Stimulated activated CD4-positive, alpha-beta T cell treated with anti-CD3 and anti-CD28 coated beads, Interleukin-2, amount 100 ng/mL, for 4 hours (primary cell): ENCODE data around the gene CA5A.
"Not testable (repeated sequence)": the region's sequence is repeated elsewhere in the genome, so short reads cannot be mapped to it uniquely, and the experiment has no call there.

ENCODE experiments used
- DNase-seq: peaks from one replicate; pipeline ENCODE4 v3.0.0-alpha.2; 2020; ENCODE audit warnings: low read depth

CA5A gene

DNA sequence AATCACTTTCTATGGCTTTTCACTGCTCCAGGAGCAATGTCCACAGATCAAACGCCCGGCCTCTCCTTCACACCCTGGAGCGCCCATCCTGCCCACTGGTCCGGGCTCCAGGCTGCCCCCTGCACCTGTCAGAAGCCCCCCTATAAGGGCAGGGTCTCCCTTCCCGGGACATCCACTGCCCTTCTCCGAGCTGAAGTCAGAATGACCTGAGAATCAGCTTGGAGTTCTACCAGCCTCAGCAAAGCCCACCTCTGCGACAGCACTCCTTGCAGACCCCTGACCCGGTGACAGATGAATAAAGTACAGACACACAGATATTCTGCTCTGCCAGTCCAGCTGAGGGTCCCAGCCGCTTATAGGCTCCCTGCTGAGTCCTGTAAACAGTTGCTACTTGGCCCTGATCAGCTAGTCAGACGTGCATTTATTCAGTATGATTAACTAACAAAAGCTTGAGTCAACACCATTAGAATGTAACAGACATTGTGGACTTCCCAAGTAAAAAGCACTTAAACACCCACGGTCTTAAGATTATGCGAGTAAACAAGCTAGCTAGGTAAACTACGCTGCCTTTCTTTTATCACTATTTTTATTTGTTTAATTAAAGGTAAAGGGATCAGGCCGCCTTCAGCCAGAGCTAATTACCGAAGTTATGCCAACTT lies 71.9 kb downstream of the CA5A start:
- DNase-seq, result no peak

DNA sequence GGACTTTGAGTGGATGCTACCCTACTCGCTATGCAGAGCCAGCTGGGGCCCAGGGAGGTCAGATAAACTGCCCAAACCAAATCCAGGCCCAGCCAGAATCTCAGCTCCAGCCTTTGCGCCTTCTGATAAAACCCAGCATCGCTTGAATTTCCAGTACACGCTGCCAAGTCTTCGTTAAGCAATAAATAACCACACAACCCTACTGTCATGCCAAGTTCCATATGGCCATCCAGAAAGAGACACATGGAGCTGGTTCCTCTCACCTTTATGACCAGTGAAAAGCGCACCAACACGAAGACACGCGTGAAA lies 73.0 kb downstream of the CA5A start:
- not testable (repeated sequence) for DNase-seq

DNA sequence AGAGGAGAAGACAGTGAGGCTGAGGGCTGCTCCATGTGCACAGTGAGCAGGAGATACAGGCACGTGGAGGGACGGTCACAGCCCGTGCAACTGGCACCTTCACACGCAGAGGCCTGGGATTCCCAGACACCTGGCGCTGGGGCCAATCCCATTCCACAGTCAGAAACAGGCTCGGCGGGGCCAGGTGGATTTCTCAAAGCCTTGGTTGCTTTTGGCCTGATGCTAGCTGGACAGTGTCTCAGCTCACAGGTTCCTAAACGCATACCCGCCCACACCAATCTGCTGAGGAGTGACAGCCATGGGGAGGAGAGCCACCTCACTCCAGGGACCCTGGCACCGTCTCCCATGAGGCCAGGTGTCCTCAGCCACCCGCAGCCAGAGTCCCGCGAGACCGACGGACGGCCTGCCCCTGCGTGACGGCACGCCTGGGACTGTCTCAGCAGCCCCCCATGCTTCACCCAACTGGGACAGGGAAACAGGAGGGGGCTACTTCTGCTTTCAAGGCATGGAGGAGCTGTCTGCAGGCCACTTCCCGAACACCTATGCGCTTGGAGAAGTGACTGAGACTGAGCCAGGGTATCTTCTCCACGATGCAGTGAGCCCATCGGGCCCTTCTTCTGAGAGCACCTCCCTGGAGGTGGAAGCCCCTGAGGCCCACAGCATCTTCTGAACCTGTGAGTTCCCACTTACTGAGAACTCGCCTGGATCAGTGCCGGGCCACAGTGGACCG lies 73.6 kb downstream of the CA5A start:
- not testable (repeated sequence) for DNase-seq

DNA sequence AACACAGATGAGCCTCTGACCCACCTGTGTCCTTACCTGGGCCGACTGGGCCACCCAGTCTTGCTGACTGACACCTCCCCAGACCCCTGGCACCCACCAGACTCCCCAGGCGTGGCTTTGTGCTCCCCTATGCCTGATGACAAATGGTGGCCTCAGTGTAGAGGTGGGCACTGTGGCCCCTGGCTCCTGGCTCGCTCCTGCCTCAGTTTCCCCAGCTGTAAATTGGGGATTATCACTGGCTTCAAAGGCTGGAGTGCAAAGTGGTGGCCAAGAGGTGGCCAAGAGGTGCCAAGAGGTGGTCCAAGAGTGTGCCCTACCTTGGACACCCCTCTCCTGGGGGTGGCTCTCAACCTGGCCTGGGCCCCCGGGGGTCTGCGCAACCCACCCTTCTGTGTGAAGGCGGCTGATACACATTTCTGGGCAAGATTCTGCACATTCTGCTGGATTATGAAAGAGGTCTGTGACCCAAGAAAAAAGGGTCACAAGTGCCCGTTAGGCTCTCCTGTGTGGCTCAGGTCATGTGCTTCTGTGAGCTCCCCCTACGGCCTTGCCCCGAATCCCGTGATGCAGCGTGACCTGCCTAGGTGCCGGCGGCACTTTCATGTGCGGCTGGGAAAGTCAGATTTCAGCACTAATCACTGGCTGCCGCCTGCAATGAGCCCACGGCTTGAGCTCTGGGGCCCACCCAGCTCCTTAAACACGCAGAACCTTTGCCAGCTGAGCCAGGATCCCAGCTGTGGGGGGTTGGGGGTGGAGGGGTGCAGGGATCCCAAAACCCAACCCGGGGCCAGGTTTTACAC lies 74.8 kb downstream of the CA5A start:
- DNase-seq, result not testable (repeated sequence)

DNA sequence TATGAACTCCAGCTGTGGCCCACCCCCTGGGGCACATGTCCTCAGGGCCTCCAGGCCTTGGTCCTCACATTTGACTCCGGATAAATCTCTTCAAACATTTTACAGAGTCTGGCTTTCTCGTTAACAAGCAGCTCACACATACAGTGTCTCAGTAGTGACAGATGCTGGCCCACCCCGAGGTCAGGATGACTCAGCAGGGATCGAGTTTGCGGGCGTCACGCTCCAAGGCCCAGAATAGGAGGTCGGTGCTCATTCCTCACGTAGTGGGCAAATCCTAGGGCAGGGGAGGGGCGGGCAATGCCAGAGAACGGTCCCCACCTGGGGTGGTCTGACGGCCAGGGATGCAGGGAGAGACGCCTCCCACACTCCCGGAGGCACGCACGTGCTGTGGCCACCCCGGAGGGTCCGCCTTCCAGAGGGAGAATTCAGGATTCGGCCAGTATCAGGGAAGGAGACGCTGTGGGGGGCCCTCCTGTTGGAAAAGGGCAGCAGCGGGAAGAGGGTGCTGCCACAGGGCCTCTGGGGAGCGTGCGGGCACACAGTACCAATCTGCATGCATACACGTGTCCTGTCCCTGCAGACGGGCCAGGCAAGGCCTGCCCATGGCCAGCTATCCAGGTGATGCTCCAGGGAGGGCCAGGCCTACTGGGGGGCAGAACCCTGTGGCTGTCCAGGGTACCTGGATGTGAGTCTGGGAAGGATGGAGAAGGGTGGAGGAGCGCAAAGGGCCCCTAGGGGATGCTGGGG lies 75.6 kb downstream of the CA5A start:
- no peak for DNase-seq

DNA sequence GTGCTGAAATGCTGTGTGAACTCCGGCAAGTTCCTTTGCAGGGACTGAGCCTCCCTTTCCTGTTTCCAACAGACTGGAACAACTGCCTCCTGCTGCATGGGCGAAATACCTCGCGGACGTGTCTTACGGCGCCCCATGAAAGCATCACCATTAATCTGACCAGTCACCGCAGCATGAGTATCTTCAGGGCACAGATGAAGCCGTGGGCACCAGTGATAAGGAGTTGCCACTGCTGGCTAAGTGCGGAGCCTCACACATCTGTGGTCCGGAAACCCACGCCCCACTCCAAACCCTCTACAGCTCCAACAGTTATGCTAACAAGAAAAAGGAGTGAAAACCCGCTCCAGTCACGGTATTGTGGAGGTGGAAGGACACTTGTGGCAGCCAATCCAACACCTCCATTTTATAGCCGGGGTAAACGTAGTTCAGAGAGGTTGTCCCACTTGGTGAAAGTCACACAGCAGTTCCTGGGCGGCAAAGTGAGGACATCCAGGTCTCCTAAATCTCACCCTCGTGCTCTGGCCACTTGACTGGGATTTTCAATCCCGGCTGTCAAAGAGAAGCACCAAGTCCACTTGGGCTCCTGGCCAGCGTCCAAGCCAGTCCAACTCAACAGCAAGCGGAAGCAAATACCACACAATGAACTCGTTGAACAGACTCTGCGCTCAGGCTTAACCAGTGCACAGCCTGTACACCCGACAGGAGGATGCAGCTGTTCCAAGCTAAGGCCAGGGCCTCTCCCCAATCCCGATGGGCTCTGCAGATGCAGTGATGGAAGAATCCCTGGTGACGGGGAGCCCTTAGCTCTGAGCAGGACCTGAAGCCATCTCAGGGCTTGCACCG lies 78.0 kb downstream of the CA5A start:
- DNase-seq, result not testable (repeated sequence)

DNA sequence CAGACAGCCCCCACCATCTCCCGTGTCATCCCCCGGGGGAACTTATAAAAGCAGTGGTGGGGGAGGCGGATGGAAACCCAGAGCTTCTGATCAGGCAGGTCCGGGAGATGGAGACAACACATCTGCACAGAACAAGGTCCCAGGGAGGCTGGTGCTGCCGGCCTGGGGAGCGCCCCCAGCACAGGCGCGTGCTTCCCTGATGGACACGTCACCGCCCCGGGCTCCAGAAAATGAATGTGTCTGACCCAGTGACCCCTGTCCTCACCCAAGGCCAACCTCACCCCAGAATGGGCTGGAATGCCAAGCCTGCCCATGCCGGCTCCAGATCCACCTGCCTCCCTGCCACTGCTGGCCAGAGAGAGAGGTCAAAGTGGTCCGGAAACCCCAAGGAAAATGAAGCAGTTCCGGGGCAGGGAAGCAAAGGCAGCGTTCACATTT lies 79.5 kb downstream of the CA5A start:
- no peak for DNase-seq

DNA sequence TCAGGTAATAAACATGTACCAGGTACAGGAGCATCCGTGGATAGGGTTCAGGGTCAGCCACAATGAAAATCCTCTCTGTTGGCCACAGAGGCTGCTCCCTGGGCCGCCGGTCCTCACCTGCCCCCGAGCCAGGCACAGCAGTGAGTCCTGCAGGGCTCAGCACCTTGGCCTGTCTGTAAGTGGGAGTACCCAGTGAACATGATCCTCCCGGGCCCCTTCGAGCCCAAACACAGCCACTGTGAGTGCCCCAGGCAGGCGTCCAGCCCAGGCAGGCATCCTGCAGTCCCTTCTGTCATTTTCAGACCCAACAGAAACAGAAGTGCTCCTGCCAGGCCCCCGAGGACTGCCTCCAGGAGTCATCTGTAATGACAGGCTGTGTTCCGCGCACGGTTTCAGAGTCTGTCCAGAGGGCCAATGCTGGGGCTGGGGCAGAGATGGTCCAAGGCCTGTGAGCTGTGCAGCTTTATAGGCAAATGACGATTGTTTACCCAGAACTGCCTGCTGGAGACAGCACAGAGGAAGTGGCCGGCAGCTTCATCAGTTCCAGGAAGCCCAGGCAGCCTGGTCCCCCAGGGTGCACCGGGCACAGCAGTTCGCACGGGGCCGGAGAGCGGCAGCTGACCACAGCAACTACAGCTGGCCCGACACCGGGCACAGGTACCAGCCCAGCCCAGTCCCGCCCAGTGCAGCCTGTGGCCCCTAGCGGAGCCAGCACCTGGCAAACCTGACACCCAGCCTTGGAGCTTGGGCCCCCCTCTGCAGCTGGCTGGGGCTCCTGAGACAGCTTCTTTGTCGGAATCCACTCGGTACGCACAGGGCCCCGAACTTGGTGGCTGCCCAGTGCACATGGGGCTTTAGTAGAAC lies 80.2 kb downstream of the CA5A start:
- DNase-seq, result no peak

DNA sequence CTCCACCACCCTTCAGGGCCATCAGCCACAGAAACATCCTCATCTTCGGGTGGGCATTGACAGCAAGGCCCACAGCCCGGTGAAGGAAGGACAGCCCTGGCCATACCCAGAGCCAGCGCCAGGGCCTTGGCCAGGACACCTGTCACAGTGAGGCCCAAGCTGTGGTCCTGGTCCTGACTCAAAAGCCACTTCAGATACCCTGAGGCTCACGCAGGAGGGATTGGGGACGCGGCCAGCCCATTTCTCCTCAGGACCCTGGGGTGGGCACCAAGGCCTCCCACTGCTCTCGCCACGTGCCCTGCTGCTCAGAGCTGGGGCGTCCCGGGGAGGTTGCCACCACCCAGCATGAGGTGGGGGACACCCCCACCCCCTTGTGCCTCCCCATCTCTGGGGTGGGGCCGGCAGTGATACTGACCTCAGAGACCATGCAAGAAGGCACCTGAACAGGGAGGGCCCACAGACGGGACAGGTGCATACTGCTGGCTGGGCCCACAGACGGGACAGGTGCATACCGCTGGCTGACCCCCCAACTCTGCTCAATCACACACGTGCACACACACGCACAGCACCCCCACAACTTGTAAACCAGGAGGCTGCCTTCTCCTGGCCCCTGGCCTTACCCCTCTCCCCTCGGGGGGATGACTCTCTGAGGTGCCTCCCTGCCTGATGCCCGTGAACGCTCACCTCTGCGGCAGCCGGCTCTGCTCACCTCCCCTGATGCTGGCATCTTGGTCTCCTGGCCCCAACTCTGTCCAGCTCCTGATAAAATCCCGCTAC lies 81.2 kb downstream of the CA5A start:
- no peak for DNase-seq

DNA sequence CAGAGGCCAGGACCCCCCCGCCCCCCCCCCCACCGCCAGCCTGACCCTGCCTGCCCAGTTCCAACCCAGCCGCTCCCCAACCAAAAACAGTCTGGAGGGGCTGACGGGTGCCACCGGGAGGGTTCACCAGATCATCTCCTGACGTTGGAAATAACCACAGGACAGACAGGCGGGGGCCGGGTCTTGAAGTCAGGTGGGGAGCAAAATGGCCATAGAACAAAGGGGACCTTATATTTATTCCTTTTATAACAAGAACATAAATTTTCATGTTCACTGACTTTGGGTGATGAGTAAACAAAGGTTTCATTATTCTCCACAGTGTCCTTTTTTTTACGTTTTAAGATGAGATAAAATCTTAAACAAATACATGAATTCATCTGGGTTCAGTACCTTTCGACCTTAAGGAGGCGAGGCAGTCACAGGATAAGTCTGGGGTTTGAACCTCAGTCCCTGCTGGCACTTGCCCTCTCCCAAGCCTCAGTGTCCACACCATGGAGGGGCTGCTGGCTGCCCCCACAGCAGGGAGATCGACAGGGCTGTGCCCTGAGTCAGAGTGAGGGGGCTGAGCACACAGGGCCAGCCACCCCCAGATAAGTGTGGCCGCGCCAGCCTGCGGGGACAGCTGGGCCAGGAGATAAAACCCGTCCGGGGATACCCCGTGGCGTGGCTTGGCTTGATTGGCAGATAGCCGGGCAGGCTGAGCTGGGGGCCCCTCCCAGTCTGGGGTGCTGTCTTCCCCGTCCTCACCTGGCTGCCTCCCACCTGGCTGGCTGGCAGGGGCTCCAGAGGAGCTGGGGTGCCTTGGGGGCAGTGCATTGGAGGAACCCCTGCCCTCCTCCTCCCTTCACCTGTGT lies 82.0 kb downstream of the CA5A start:
- DNase-seq, result no peak

DNA sequence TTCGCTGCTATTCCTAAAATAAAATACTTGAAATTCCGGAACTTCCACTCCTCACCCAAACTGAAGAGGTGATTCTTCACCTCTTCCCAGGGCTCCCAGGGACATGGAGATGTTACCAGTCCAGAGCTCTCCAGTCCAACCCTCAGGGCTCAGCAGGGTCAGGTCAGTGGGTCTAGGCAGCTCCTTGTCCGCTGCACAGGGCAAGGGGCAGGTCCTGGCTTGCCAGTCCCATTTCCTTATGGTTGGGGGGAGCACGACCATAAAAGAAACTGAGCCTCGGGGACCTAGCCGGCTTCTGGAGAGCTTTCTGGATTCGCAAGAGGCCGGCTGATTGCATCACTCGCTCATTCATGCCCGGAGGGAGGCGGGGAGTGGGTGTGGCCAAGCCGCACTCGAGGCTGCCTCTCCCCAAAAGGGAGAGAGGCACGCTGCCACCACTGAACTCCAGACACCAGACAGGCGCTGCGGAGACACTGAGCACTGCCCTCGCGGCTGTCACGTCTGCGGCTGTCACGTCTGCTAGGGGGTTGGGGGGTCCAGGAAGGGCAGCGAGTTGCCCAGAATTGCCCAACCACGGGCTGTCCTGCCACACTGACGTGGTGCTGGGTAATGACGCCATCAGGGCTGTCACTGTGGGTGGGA lies 82.8 kb downstream of the CA5A start:
- DNase-seq, result peak; percentile 81

DNA sequence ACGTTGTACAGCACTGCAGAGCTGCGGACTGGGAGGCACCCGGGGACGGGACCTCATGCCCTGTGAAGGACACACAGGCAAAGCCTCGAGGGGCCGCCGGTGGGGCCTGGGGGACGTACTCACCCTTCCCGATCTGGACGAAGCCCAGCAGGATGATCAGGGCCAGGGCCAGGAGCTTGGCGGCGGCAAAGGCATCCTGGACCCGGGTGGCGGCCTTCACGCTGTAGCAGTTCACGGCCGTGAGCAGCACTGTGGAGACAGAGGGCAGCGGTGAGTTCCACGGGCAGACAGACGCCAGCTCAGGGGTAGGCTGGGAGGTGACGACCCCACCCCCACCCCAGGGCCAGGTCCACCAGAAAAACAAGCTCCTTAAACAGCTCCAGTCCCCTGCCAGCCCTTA lies 84.7 kb downstream of the CA5A start:
- DNase-seq, result no peak

DNA sequence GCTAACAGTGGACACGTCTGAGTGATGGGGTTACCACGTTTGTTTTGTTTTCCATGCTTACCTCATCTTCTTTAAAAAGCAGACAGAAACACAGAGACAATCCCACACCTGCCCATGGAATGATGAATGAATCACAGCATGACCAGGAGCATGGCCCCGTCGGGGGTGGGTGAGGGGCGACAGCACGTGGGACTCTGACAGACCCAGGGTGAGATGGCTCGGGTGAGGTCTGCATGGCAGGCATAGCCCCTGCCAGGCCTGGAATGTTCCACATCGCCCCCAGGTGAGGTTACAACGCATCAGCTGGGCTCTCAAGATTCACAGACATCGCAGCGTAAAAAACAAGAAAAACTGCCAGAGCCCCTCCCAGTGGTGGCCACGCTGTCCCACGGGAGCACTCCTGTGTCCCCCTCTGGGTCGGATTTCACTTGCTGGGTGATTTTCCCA lies 85.2 kb downstream of the CA5A start:
- no peak for DNase-seq

DNA sequence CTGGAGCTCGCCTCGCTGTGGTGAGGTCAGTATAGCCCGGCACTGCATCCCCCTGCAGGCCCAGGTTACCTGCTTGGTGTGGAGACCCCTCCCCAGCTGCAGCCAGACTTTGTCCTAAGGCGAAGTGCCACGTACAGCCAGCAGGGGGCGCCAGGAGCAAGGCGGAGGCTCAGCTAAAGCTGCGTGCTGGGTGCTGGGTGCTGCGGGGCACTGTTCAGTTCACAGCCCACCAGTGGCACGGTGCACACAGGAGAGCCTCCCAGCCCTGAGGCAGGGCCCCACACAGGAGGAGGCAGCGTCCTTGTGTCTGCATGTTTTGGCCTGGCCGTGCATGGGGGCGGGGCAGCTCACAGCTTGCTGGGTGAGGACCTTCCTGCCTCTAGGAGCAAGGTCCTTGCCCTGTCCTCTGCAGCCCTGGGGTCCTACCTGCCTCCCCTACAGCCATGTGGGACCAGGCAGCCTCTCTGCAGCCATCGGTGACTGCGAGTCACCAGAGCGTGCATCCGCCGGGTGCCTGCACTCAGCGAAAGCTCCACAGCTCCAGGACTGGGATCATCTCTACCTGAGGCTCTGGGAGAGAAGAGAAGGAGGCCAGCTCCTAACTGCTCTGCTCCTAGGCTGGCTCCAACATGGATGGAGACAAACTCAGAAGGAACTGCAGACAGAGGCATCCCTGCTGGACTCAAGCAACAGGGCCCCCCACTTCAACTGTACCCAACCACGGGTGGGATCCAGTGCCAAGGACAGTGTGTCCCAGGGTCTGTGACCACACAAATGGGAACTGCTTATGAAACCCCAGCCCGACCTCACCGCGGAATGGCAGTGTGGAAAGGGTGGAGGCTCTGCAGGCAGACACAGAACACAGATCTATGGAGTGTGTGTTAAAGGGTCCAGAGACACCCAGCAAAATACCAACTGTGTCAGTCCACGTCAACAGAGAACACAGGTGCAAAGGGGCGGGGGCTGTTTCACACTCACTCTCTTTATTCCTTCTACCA lies 86.0 kb downstream of the CA5A start:
- DNase-seq, result peak; percentile 54

DNA sequence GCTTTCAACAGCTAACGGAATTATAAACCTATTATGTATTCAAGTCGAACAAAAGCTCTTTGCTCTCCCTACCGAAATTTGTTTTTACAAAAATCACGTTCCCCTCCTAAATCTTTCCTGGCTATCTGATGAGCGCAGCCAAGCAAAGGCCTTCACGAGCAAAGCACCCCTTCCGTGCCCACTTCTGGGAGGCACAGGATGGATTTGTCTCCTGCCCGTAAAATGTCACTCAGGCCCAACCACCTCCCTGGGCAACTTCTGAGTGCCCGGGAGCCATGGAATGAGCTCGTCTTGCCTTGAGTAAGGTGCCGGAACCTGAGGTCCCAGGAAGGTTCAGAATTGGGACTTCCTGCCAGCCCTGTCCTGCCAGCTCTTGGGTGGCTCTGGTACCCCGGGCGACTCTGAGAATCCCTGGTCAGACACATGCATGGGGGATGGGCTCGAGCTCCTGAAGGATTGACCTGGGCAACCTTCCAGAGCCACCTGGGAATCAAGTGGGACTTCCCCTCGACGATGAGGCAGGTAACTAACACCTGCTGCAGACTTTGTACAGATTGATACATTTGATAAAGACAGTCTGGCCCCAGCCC lies 86.8 kb downstream of the CA5A start:
- no peak for DNase-seq

DNA sequence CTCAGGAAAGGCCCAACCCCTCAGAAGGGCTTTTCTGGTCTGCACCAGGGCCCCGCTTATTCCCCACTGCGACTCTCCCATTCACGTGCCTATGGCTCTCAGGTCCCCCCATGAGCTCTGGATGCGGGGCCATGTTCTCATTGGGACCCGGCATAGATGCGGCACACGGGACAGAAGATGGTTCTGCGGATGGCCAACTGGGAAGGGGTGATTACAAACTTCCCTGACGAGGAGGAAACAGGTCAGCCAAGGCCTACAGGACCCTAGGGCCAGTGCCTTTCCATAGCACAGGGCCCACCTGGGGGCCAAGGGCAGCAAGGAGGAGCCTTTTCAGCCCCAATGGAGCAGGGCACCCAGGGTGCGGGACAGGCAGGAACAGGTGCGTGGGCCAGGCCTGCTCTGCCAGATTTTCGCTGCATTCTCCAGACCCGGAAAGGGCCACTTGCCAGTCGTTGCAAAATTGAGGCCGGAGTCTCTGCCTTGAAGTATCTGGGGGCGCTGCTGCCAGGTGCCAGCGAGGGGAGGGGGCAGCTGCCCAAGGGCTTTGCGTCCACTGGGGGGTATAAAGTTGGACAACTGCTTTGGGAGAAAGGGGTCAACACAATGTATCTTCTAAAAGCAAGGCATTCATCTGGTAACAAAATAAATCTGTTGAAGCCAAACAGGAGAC lies 87.5 kb downstream of the CA5A start:
- DNase-seq, result no peak
